Ishikawa (cell line): ENCODE results near the gene ZCCHC17.

Source experiments
- CEBPB ChIP-seq: IDR thresholded peaks from 2 replicates; pipeline ENCODE4 v1.6.1; 2012
- EP300 ChIP-seq: IDR thresholded peaks from 2 replicates; pipeline ENCODE4 v1.6.1; 2012; ENCODE audit warnings: borderline replicate concordance
- NFIC ChIP-seq: IDR thresholded peaks from 2 replicates; pipeline ENCODE4 v1.6.1; 2012
- RAD21 ChIP-seq: IDR thresholded peaks from 2 replicates; pipeline ENCODE4 v1.6.1; 2012; ENCODE audit warnings: low read depth
- REST ChIP-seq: IDR thresholded peaks from 2 replicates; pipeline ENCODE4 v1.6.1; 2012; ENCODE audit warnings: low read depth, mild to moderate bottlenecking
- TAF1 ChIP-seq: IDR thresholded peaks from 2 replicates; pipeline ENCODE4 v1.6.1; 2012; ENCODE audit warnings: low read depth, mild to moderate bottlenecking
- TCF12 ChIP-seq: IDR thresholded peaks from 2 replicates; pipeline ENCODE4 v1.6.1; 2012; ENCODE audit warnings: low read depth
- TEAD4 ChIP-seq: IDR thresholded peaks from 2 replicates; pipeline ENCODE4 v1.6.1; 2012
- YY1 ChIP-seq: IDR thresholded peaks from 2 replicates; pipeline ENCODE4 v1.6.1; 2012; ENCODE audit warnings: low read depth

- TF ChIP-seq YY1 (no peak), EP300 (no peak), RAD21 (no peak), TEAD4 (no peak), REST (no peak), TAF1 (no peak), NFIC (no peak), CEBPB (no peak), TCF12 (no peak)
These were observed 87.1 kb downstream of the ZCCHC17 start for GRCh38 chr1:31383967-31384366.
